Fibroblast of peridontal ligament (primary cell): Measurements from ENCODE around the gene USP21.

Source experiments
- DNase-seq: peaks from one replicate; pipeline ENCODE4 v3.0.0-alpha.2; 2010; ENCODE audit errors: extremely low read depth

The USP21 gene

GRCh38 chr1:161171191-161171590 lies 11.9 kb downstream of the USP21 start:
- no peak for DNase-seq

- DNase-seq: no peak
Measured at GRCh38 chr1:161171696-161172095, 12.4 kb downstream of the USP21 start.

- DNase-seq: no peak
Measured at GRCh38 chr1:161172349-161172748, 13.0 kb downstream of the USP21 start.

- DNase-seq: peak; percentile 100
Measured at GRCh38 chr1:161172776-161173376, 13.6 kb downstream of the USP21 start.

- no peak for DNase-seq
Measured at GRCh38 chr1:161173711-161174110, 14.4 kb downstream of the USP21 start.

- no peak for DNase-seq
Measured at GRCh38 chr1:161174911-161175310, 15.6 kb downstream of the USP21 start.

- DNase-seq: no peak
Measured at GRCh38 chr1:161175771-161176453, 16.6 kb downstream of the USP21 start.

- no peak for DNase-seq
Measured at GRCh38 chr1:161176468-161177111, 17.3 kb downstream of the USP21 start.

GRCh38 chr1:161177112-161177935 lies 18.0 kb downstream of the USP21 start, which contains the start of gene B4GALT3:
B4GALT3 (minus strand) TSS chr1:161177507; CDS start chr1:161176060, 1,447 bp downstream.
- peak; percentile 68 for DNase-seq

- no peak for DNase-seq
Measured at GRCh38 chr1:161177936-161178244, 18.6 kb downstream of the USP21 start.

GRCh38 chr1:161179698-161180097 lies 20.4 kb downstream of the USP21 start:
- DNase-seq: no peak

- no peak for DNase-seq
Measured at GRCh38 chr1:161180639-161181038, 21.3 kb downstream of the USP21 start.

- peak; percentile 49 for DNase-seq
Measured at GRCh38 chr1:161182214-161182613, 22.9 kb downstream of the USP21 start.

- peak; percentile 84 for DNase-seq
Measured at GRCh38 chr1:161185282-161185682, 26.0 kb downstream of the USP21 start.

- DNase-seq: no peak
Measured at GRCh38 chr1:161185732-161186311, 26.5 kb downstream of the USP21 start.

GRCh38 chr1:161187311-161187710 lies 28.0 kb downstream of the USP21 start:
- no peak for DNase-seq

GRCh38 chr1:161188381-161188780 lies 29.1 kb downstream of the USP21 start:
- no peak for DNase-seq

- DNase-seq: no peak
Measured at GRCh38 chr1:161189036-161189435, 29.7 kb downstream of the USP21 start.

GRCh38 chr1:161190962-161191521 lies 31.7 kb downstream of the USP21 start:
- no peak for DNase-seq

GRCh38 chr1:161191971-161192370 lies 32.7 kb downstream of the USP21 start:
- DNase-seq: no peak
